ENCODE results near the gene MTG1. TPM values are rescaled to one million over a fixed set of nuclear protein-coding genes. Genes with fewer than 3 reads are reported as not detected.

MTG1 gene
- total and polyA plus RNA-seq, 2 experiments from 2014 or later, result 45.7 to 68.6 TPM

- Mint-ChIP-seq H3K36me3 (ENCODE audit: low read depth) (peaks cover 12% of the 10 kb centered on the region; the same call in 1 of the 3 replicates), H3K4me3 (no peak overlapping the region), H3K27me3 (ENCODE audit: insufficient read depth, low read depth, poor library complexity) (peaks cover 23% of the 10 kb centered on the region), H3K4me1 (no peaks in the 10 kb centered on the region), H3K9me3 (peaks cover 58% of the 10 kb centered on the region), H3K27ac (no peak overlapping the region)
- Histone ChIP-seq H3K36me3 (ENCODE audit: insufficient read depth) (no peaks in the 10 kb centered on the region), H3K27me3 (ENCODE audit: insufficient read depth) (peaks cover 5% of the 10 kb centered on the region; the same call in 1 of the 2 replicates), H3K27ac (ENCODE audit: low read depth) (no peak overlapping the region), H3F3A (replicated peaks; ENCODE audit: low read depth) (no peaks in the 10 kb centered on the region), H2AFZ (no peak overlapping the region), H3K79me2 (replicated peaks; ENCODE audit: insufficient read depth) (no peaks in the 10 kb centered on the region), H3K9me2 (ENCODE audit: insufficient read depth) (no peaks in the 10 kb centered on the region), H3K4me2 (no peak overlapping the region), H3K4me1 (ENCODE audit: insufficient read depth) (no peaks in the 10 kb centered on the region), H3K4me3 (no peak overlapping the region), H4K20me1 (replicated peaks; ENCODE audit: insufficient read depth) (no peaks in the 10 kb centered on the region)
- no peak for TF ChIP-seq EZH2 (IDR thresholded peaks at IDR 0.05; ENCODE audit: low read depth, unreplicated experiment)
- TF ChIP-seq, protein P1, sequence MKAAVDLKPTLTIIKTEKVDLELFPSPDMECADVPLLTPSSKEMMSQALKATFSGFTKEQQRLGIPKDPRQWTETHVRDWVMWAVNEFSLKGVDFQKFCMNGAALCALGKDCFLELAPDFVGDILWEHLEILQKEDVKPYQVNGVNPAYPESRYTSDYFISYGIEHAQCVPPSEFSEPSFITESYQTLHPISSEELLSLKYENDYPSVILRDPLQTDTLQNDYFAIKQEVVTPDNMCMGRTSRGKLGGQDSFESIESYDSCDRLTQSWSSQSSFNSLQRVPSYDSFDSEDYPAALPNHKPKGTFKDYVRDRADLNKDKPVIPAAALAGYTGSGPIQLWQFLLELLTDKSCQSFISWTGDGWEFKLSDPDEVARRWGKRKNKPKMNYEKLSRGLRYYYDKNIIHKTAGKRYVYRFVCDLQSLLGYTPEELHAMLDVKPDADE (IDR thresholded peaks at IDR 0.05), result no peak
- no peak for TF ChIP-seq REST (IDR thresholded peaks at IDR 0.05; ENCODE audit: unreplicated experiment)
- TF ChIP-seq POLR2AphosphoS5 (IDR thresholded peaks at IDR 0.05; ENCODE audit: low read depth), result no peak
- no peak for TF ChIP-seq CTCF (conservative IDR thresholded peaks at IDR 0.05; ENCODE audit: low read depth in 2 of 2)
- TF ChIP-seq, protein P2, sequence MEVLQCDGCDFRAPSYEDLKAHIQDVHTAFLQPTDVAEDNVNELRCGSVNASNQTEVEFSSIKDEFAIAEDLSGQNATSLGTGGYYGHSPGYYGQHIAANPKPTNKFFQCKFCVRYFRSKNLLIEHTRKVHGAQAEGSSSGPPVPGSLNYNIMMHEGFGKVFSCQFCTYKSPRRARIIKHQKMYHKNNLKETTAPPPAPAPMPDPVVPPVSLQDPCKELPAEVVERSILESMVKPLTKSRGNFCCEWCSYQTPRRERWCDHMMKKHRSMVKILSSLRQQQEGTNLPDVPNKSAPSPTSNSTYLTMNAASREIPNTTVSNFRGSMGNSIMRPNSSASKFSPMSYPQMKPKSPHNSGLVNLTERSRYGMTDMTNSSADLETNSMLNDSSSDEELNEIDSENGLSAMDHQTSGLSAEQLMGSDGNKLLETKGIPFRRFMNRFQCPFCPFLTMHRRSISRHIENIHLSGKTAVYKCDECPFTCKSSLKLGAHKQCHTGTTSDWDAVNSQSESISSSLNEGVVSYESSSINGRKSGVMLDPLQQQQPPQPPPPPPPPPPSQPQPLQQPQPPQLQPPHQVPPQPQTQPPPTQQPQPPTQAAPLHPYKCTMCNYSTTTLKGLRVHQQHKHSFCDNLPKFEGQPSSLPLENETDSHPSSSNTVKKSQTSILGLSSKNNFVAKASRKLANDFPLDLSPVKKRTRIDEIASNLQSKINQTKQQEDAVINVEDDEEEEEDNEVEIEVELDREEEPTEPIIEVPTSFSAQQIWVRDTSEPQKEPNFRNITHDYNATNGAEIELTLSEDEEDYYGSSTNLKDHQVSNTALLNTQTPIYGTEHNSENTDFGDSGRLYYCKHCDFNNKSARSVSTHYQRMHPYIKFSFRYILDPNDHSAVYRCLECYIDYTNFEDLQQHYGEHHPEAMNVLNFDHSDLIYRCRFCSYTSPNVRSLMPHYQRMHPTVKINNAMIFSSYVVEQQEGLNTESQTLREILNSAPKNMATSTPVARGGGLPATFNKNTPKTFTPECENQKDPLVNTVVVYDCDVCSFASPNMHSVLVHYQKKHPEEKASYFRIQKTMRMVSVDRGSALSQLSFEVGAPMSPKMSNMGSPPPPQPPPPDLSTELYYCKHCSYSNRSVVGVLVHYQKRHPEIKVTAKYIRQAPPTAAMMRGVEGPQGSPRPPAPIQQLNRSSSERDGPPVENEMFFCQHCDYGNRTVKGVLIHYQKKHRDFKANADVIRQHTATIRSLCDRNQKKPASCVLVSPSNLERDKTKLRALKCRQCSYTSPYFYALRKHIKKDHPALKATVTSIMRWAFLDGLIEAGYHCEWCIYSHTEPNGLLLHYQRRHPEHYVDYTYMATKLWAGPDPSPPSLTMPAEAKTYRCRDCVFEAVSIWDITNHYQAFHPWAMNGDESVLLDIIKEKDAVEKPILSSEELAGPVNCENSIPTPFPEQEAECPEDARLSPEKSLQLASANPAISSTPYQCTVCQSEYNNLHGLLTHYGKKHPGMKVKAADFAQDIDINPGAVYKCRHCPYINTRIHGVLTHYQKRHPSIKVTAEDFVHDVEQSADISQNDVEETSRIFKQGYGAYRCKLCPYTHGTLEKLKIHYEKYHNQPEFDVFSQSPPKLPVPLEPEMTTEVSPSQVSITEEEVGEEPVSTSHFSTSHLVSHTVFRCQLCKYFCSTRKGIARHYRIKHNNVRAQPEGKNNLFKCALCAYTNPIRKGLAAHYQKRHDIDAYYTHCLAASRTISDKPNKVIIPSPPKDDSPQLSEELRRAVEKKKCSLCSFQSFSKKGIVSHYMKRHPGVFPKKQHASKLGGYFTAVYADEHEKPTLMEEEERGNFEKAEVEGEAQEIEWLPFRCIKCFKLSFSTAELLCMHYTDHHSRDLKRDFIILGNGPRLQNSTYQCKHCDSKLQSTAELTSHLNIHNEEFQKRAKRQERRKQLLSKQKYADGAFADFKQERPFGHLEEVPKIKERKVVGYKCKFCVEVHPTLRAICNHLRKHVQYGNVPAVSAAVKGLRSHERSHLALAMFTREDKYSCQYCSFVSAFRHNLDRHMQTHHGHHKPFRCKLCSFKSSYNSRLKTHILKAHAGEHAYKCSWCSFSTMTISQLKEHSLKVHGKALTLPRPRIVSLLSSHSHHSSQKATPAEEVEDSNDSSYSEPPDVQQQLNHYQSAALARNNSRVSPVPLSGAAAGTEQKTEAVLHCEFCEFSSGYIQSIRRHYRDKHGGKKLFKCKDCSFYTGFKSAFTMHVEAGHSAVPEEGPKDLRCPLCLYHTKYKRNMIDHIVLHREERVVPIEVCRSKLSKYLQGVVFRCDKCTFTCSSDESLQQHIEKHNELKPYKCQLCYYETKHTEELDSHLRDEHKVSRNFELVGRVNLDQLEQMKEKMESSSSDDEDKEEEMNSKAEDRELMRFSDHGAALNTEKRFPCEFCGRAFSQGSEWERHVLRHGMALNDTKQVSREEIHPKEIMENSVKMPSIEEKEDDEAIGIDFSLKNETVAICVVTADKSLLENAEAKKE (CRISPR knock-in tag; IDR thresholded peaks at IDR 0.05), result no peak
- ATAC-seq, result no peak
- no peak for DNase-seq (ENCODE audit: low spot score)
Observed at GRCh38 chr10:133458710-133459453, 64.9 kb downstream of the MTG1 start.
